IMR-90 (cell line): Measurements from ENCODE around the gene BARD1. TPM values are rescaled to one million over a fixed set of nuclear protein-coding genes. Genes with fewer than 3 reads are reported as not detected.

Experiments used
- ATAC-seq: fragments of 200-7000 bp; cut with Tn5 transposase; 2 replicates; pipeline ENCODE4 v1.9.1; 2020; ENCODE audit warnings: low read depth, mild to moderate bottlenecking, moderate library complexity
- BruUV-seq: library from RNA; stranded (reverse); fragments of 400-500 nt; replicated peaks from 2 replicates; lab custom pipeline; 2021; lab: Mats Ljungman, UMichigan
- CTCF ChIA-PET: fragments of 300-600 bp; formaldehyde crosslinking; extraction: SDS; loops from one replicate; lab custom pipeline; 2021; ENCODE audit warnings: antibody characterized with exemption; lab: Yijun Ruan, JAX
- POLR2A ChIA-PET: fragments of 300-600 bp; sonication (Branson Sonifier 250); formaldehyde crosslinking; loops from one replicate; lab custom pipeline; 2022; ENCODE audit warnings: antibody characterized with exemption; ENCODE audit not compliant: unreplicated experiment; lab: Charles Lee
- DNase-seq: peaks from one replicate; pipeline ENCODE4 v3.0.0; 2013
- H2AFZ ChIP-seq: replicated peaks from 2 replicates; pipeline ENCODE3; 2013; ENCODE audit warnings: low read length, mild to moderate bottlenecking; ENCODE audit not compliant: poor library complexity
- H2AK5ac ChIP-seq: 2 replicates; pipeline ENCODE4 v1.6.1; 2013; ENCODE audit warnings: low read depth, low read length, inconsistent platforms
- H2AK9ac ChIP-seq: replicated peaks from 2 replicates; pipeline ENCODE3; 2013; ENCODE audit warnings: mild to moderate bottlenecking, low read depth, low read length, moderate library complexity; ENCODE audit not compliant: poor library complexity
- H2BK120ac ChIP-seq: 2 replicates; pipeline ENCODE4 v1.6.1; 2013; ENCODE audit warnings: low read depth, low read length, inconsistent platforms
- H2BK15ac ChIP-seq: 3 replicates; pipeline ENCODE4 v1.6.1; 2013; ENCODE audit warnings: low read depth, low read length, inconsistent platforms
- H2BK20ac ChIP-seq: 2 replicates; pipeline ENCODE4 v1.6.1; 2013; ENCODE audit warnings: low read depth, mild to moderate bottlenecking, inconsistent platforms, low read length, moderate library complexity
- H2BK5ac ChIP-seq: 2 replicates; pipeline ENCODE4 v1.6.1; 2013; ENCODE audit warnings: mild to moderate bottlenecking, low read depth, low read length, inconsistent platforms; ENCODE audit not compliant: poor library complexity, severe bottlenecking
- H3K14ac ChIP-seq: replicated peaks from 2 replicates; pipeline ENCODE4 v1.6.1; 2013; ENCODE audit warnings: low read depth, low read length, inconsistent platforms
- H3K18ac ChIP-seq: 2 replicates; pipeline ENCODE4 v1.6.1; 2013; ENCODE audit warnings: low read depth, low read length, control low read depth
- H3K23ac ChIP-seq: 2 replicates; pipeline ENCODE4 v1.6.1; 2013; ENCODE audit warnings: low read depth, low read length, inconsistent platforms
- H3K27ac ChIP-seq: 2 replicates; pipeline ENCODE4 v1.5.1; 2013; ENCODE audit warnings: mild to moderate bottlenecking, control low read depth, low read length; ENCODE audit not compliant: insufficient read depth
- H3K27me3 ChIP-seq: 2 replicates; pipeline ENCODE4 v1.6.1; 2013; ENCODE audit warnings: low read length; ENCODE audit not compliant: control insufficient read depth, insufficient read depth
- H3K36me3 ChIP-seq: 2 replicates; pipeline ENCODE4 v1.6.1; 2013; ENCODE audit warnings: low read length, mixed read lengths; ENCODE audit not compliant: control insufficient read depth, insufficient read depth
- H3K4ac ChIP-seq: 2 replicates; pipeline ENCODE4 v1.6.1; 2013; ENCODE audit warnings: low read depth, low read length, inconsistent platforms
- H3K4me1 ChIP-seq: 2 replicates; pipeline ENCODE4 v1.6.1; 2013; ENCODE audit warnings: low read length, mixed read lengths; ENCODE audit not compliant: control insufficient read depth, insufficient read depth
- H3K4me2 ChIP-seq: 2 replicates; pipeline ENCODE4 v1.6.1; 2013; ENCODE audit warnings: low read depth, mild to moderate bottlenecking, control low read depth, low read length, moderate library complexity
- H3K4me3 ChIP-seq: 2 replicates; pipeline ENCODE4 v1.5.1; 2013; ENCODE audit warnings: low read depth, mild to moderate bottlenecking, control low read depth, low read length, moderate library complexity; ENCODE audit not compliant: insufficient read depth
- H3K56ac ChIP-seq: 2 replicates; pipeline ENCODE4 v1.6.1; 2013; ENCODE audit warnings: low read length, inconsistent platforms; ENCODE audit not compliant: insufficient read depth; ENCODE audit errors: extremely low read depth
- H3K79me1 ChIP-seq, 2 experiments: 2 replicates each; pipeline ENCODE4 v1.6.1; 2013; ENCODE audit warnings: low read length in 2 of 2, inconsistent platforms in 1 of 2, low read depth in 1 of 2
- H3K9ac ChIP-seq: 2 replicates; pipeline ENCODE4 v1.6.1; 2013; ENCODE audit warnings: low read depth, low read length, control low read depth
- H3K9me1 ChIP-seq: 2 replicates; pipeline ENCODE4 v1.6.1; 2013; ENCODE audit warnings: low read length, inconsistent platforms; ENCODE audit not compliant: insufficient read depth
- H3K9me3 ChIP-seq: 2 replicates; pipeline ENCODE4 v1.6.1; 2013; ENCODE audit warnings: low read length; ENCODE audit not compliant: control insufficient read depth, insufficient read depth
- H4K20me1 ChIP-seq: 2 replicates; pipeline ENCODE4 v1.6.1; 2013; ENCODE audit warnings: low read length, inconsistent platforms; ENCODE audit not compliant: insufficient read depth
- H4K5ac ChIP-seq: 2 replicates; pipeline ENCODE4 v1.6.1; 2013; ENCODE audit warnings: mild to moderate bottlenecking, low read depth, low read length, control low read depth
- H4K8ac ChIP-seq, 2 experiments: 2 replicates each; pipeline ENCODE4 v1.6.1; 2013; ENCODE audit warnings: low read depth in 2 of 2, low read length in 2 of 2, control low read depth in 1 of 2, inconsistent platforms in 1 of 2
- H4K91ac ChIP-seq: 2 replicates; pipeline ENCODE4 v1.6.1; 2013; ENCODE audit warnings: low read depth, low read length, inconsistent platforms; ENCODE audit not compliant: insufficient read depth
- BHLHE40 ChIP-seq: fragments of 150-350 bp; IDR thresholded peaks from 2 replicates; pipeline ENCODE4 v1.6.1; 2016; ENCODE audit warnings: mild to moderate bottlenecking, low read depth, low read length
- CEBPB ChIP-seq: IDR thresholded peaks from 2 replicates; pipeline ENCODE4 v1.6.1; 2012; ENCODE audit warnings: low read depth, low read length, improper control_type of control experiment
- CTCF ChIP-seq: conservative IDR thresholded peaks from 2 replicates; pipeline ENCODE4 v1.5.1; 2012; ENCODE audit warnings: mild to moderate bottlenecking, low read depth, low read length, improper control_type of control experiment
- ELK1 ChIP-seq: fragments of 150-350 bp; IDR thresholded peaks from 2 replicates; pipeline ENCODE4 v1.6.1; 2016; ENCODE audit warnings: low read depth, mild to moderate bottlenecking, low read length, moderate library complexity, borderline replicate concordance
- FOS ChIP-seq: fragments of 150-350 bp; IDR thresholded peaks from 2 replicates; pipeline ENCODE4 v1.6.1; 2016; ENCODE audit warnings: low read depth, low read length
- MAZ ChIP-seq: IDR thresholded peaks from 2 replicates; pipeline ENCODE4 v1.6.1; 2012; ENCODE audit warnings: low read depth, mild to moderate bottlenecking, low read length, improper control_type of control experiment, moderate library complexity, borderline replicate concordance
- MXI1 ChIP-seq: IDR thresholded peaks from 2 replicates; pipeline ENCODE4 v1.6.1; 2012; ENCODE audit warnings: low read depth, mild to moderate bottlenecking, low read length, moderate library complexity, borderline replicate concordance
- NFE2L2 ChIP-seq: fragments of 150-350 bp; IDR thresholded peaks from 2 replicates; pipeline ENCODE4 v1.6.1; 2016; ENCODE audit warnings: low read depth, mild to moderate bottlenecking, low read length
- POLR2A ChIP-seq: IDR thresholded peaks from 2 replicates; pipeline ENCODE4 v1.6.1; 2012; ENCODE audit warnings: mild to moderate bottlenecking, low read depth, low read length
- RAD21 ChIP-seq: IDR thresholded peaks from 2 replicates; pipeline ENCODE4 v1.6.1; 2012; ENCODE audit warnings: low read length, improper control_type of control experiment
- RFX5 ChIP-seq: IDR thresholded peaks from 2 replicates; pipeline ENCODE4 v1.8.0; 2012; ENCODE audit warnings: low read depth, mild to moderate bottlenecking, low read length, moderate library complexity
- SMC3 ChIP-seq: fragments of 150-350 bp; IDR thresholded peaks from 2 replicates; pipeline ENCODE4 v1.6.1; 2016; ENCODE audit warnings: low read depth, mild to moderate bottlenecking, antibody characterized with exemption, low read length, moderate library complexity
- USF2 ChIP-seq: fragments of 150-350 bp; IDR thresholded peaks from 2 replicates; pipeline ENCODE4 v1.6.1; 2017; ENCODE audit warnings: mild to moderate bottlenecking, antibody characterized with exemption, low read length, low read depth
- WGBS, 2 experiments: methylation state at CpG; one replicate each; pipeline versions ENCODE4 v1.1.5 to v1.1.7; 2013; ENCODE audit warnings: missing lambda C conversion rate in 2 of 2; ENCODE audit not compliant: insufficient read length in 1 of 2; ENCODE audit errors: extremely low coverage in 2 of 2; 5-methylcytosine and 5-hydroxymethylcytosine counted together
- dilution Hi-C: fragments of 300-500 bp; cut with HindIII; formaldehyde crosslinking; loops from one replicate; pipeline ENCODE4 v1.14.3; 2018; ENCODE audit warnings: low sequenced_read_pairs; ENCODE audit not compliant: unreplicated experiment
- in situ Hi-C: fragments of 300-500 bp; cut with MboI; formaldehyde crosslinking; loops from 3 replicates; pipeline ENCODE4 v1.14.3; 2019; ENCODE audit warnings: low sequenced_read_pairs, inconsistent platforms, mixed read lengths
- intact Hi-C: fragments of 100-400 bp; cut with micrococcal nuclease; formaldehyde crosslinking; loops from 2 replicates; pipeline ENCODE4 v1.10.0; 2022
- polyA plus RNA-seq, 3 experiments: library from polyadenylated mRNA; depleted of rRNA; stranded (reverse); fragments of >200 nt; gene quantifications; 2 replicates each; pipeline ENCODE4 v1.2.3, GENCODE V29; 2012; ENCODE audit warnings: low replicate concordance in 1 of 3
- total RNA-seq: library from RNA; depleted of rRNA; stranded (reverse); fragments of >200 nt; gene quantifications from 2 replicates; pipeline ENCODE4 v1.2.3, GENCODE V29; 2012

BARD1 gene
- total and polyA plus RNA-seq, 2 of the 4 experiments (the other 2 are of a cell fraction): 3.1 to 34.6 TPM

- ATAC-seq (no peak), DNase-seq (no peak)
- H2BK5ac ChIP-seq: no peak overlapping the region
- in situ Hi-C loops: no loop called here
- intact Hi-C loops: no loop called here
- ChIA-PET CTCF (interaction anchor here (0.6 kb wide), 1 partner anchor 154 kb away, joined by 5 read pairs; no protein-coding TSS in a partner anchor), POLR2A (no interaction called here)
- TF ChIP-seq RFX5 (no peak), POLR2A (no peak), FOS (no peak), SMC3 (no peak), MAZ (no peak), NFE2L2 (no peak), RAD21 (no peak), CTCF (no peak), CEBPB (no peak), ELK1 (no peak), MXI1 (no peak), USF2 (no peak), BHLHE40 (no peak)
- no peak overlapping the region for H2AK9ac ChIP-seq
- H3K9me1 ChIP-seq: no peaks in the 10 kb centered on the region
- H3K4me2 ChIP-seq: no peak overlapping the region
- no TSS peak for BruUV-seq
- no peak overlapping the region for H4K5ac ChIP-seq
- 0 out of 2 replicates have a peak, but pooled peaks cover 2% of the 10 kb centered on the region for H3K9me3 ChIP-seq
- no peaks in the 10 kb centered on the region for H4K20me1 ChIP-seq
- H2BK120ac ChIP-seq: no peak overlapping the region
- H3K4me1 ChIP-seq: no peaks in the 10 kb centered on the region
- H3K4ac ChIP-seq: no peak overlapping the region
- no peak overlapping the region for H3K23ac ChIP-seq
- H3K56ac ChIP-seq: no peak overlapping the region
- no peak overlapping the region for H2AFZ ChIP-seq
- no peak overlapping the region for H3K9ac ChIP-seq
- H3K18ac ChIP-seq: no peak overlapping the region
- H2BK20ac ChIP-seq: no peak overlapping the region
- no peaks in the 10 kb centered on the region for H3K36me3 ChIP-seq
- no peak overlapping the region for H4K91ac ChIP-seq
- H3K14ac ChIP-seq: no peak overlapping the region
- H3K4me3 ChIP-seq: no peak overlapping the region
- no CpG with 5 or more reads among the region's 2 CpGs for WGBS, 2 experiments
- H3K27me3 ChIP-seq: no peaks in the 10 kb centered on the region
- H4K8ac ChIP-seq: no peak overlapping the region
- no peak overlapping the region for H3K27ac ChIP-seq
- H2BK15ac ChIP-seq: no peak overlapping the region
- dilution Hi-C loops: no loop called here
- no peaks in the 10 kb centered on the region for H3K79me1 ChIP-seq
- H2AK5ac ChIP-seq: no peak overlapping the region
Measured at GRCh38 chr2:214843823-214844222, 34.3 kb upstream of the BARD1 start.
